ENCODE results near the gene RPS27L. TPM values are rescaled to one million over a fixed set of nuclear protein-coding genes. Genes with fewer than 3 reads are reported as not detected.

RPS27L gene
- total RNA-seq, 1 experiment from 2014 or later: 133 TPM

GRCh38 chr15:63169788-63170187, 12.5 kb upstream of the RPS27L start (continued):
- TF ChIP-seq ATF6 (CRISPR knock-in tag; IDR thresholded peaks at IDR 0.05) (no peak), MAX (CRISPR knock-in tag; IDR thresholded peaks at IDR 0.05) (no peak), AFF4 (CRISPR knock-in tag; IDR thresholded peaks at IDR 0.05; ENCODE audit: borderline replicate concordance) (no peak)

- peaks cover 8% of the 10 kb centered on the region for H3K4me1 Mint-ChIP-seq
- ChIA-PET POLR2A (no interaction called here), CTCF (interaction anchor here (0.6 to 1.4 kb wide), 11 partner anchors 19 to 309 kb away, joined by 3 to 5 read pairs (median 3); no protein-coding TSS in a partner anchor)
- no peak for DNase-seq (ENCODE audit: low spot score)
- no peak overlapping the region for H3K27ac Mint-ChIP-seq
- no peaks in the 10 kb centered on the region for H3K27me3 Mint-ChIP-seq (ENCODE audit: low read depth)
- no peaks in the 10 kb centered on the region for H3K9me3 Mint-ChIP-seq
- peak; percentile 56 for ATAC-seq
- no peak for TF ChIP-seq USF2 (CRISPR knock-in tag; IDR thresholded peaks at IDR 0.05)
- no peak for TF ChIP-seq ATF2 (CRISPR knock-in tag; IDR thresholded peaks at IDR 0.05; ENCODE audit: borderline replicate concordance, low read depth)
- no peak for TF ChIP-seq ZNF532 (CRISPR knock-in tag; IDR thresholded peaks at IDR 0.05; ENCODE audit: borderline replicate concordance)
- TF ChIP-seq GABPB1 (CRISPR knock-in tag; IDR thresholded peaks at IDR 0.05): no peak
- TF ChIP-seq TEAD4 (CRISPR knock-in tag; IDR thresholded peaks at IDR 0.05): no peak
- H3K36me3 Mint-ChIP-seq: no peaks in the 10 kb centered on the region
- no peak overlapping the region for H3K4me3 Mint-ChIP-seq
These were observed 8.9 kb upstream of the RPS27L start for GRCh38 chr15:63166219-63166618.
